GM12878 (cell line): ENCODE data around the gene HTRA2. TPM values are rescaled to one million over a fixed set of nuclear protein-coding genes. Genes with fewer than 3 reads are reported as not detected.

Experiments used
- ATAC-seq: fragments of 200-7000 bp; cut with Tn5 transposase; 3 replicates; pipeline ENCODE4 v1.9.1; 2020; ENCODE audit warnings: mild to moderate bottlenecking, moderate library complexity
- BruUV-seq: library from RNA; stranded (reverse); fragments of 400-500 nt; replicated peaks from 2 replicates; lab custom pipeline; 2021; lab: Mats Ljungman, UMichigan
- CTCF ChIA-PET: fragments of 300-600 bp; sonication (Branson Sonifier 250); formaldehyde crosslinking; extraction: SDS; loops from one replicate; lab custom pipeline; 2021; ENCODE audit warnings: inconsistent platforms; lab: Yijun Ruan, JAX
- POLR2A ChIA-PET: fragments of 350-600 bp; formaldehyde crosslinking; extraction: SDS; loops from one replicate; lab custom pipeline; 2021; ENCODE audit warnings: inconsistent platforms; lab: Charles Lee
- RAD21 ChIA-PET: fragments of 300-600 bp; sonication (Branson Sonifier 250); formaldehyde crosslinking; loops from one replicate; lab custom pipeline; 2023; ENCODE audit warnings: antibody characterized with exemption; ENCODE audit not compliant: unreplicated experiment; lab: Charles Lee
- SMC1A ChIA-PET: fragments of 300-600 bp; sonication (Branson Sonifier 250); formaldehyde crosslinking; loops from one replicate; lab custom pipeline; 2023; ENCODE audit not compliant: unreplicated experiment, uncharacterized antibody; lab: Charles Lee
- DNase-seq: peaks from one replicate; pipeline ENCODE4 v3.0.0-alpha.2; 2011; ENCODE audit warnings: low read depth, low spot score
- FAIRE-seq: peaks from 3 replicates; lab custom pipeline; 2011; peaks lifted over from hg19 to GRCh38; lab: Jason Lieb, UNC
- H2AFZ ChIP-seq: 2 replicates; pipeline ENCODE4 v1.6.0; 2011; ENCODE audit warnings: low read depth, low read length, control low read depth; ENCODE audit not compliant: control insufficient read depth
- H3K27ac ChIP-seq: 2 replicates; pipeline ENCODE4 v1.5.1; 2011; ENCODE audit warnings: control low read depth; ENCODE audit not compliant: control insufficient read depth, insufficient read depth
- H3K27me3 ChIP-seq, 2 experiments: replicated peaks in 1 of 2; 2 replicates each; pipeline versions ENCODE4 v1.6.0 to v1.6.1; 2011; ENCODE audit warnings: low read length in 1 of 2; ENCODE audit not compliant: control insufficient read depth in 2 of 2, insufficient read depth in 2 of 2
- H3K36me3 ChIP-seq, 2 experiments: 2 replicates each; pipeline ENCODE4 v1.5.1; 2011; ENCODE audit warnings: low read length in 1 of 2; ENCODE audit not compliant: control insufficient read depth in 2 of 2, insufficient read depth in 2 of 2
- H3K4me1 ChIP-seq: 2 replicates; pipeline ENCODE4 v1.6.1; 2011; ENCODE audit warnings: mild to moderate bottlenecking, low read length, moderate library complexity, mixed read lengths; ENCODE audit not compliant: control insufficient read depth, insufficient read depth
- H3K4me2 ChIP-seq: 2 replicates; pipeline ENCODE4 v1.6.0; 2011; ENCODE audit warnings: control low read depth; ENCODE audit not compliant: control insufficient read depth, insufficient read depth
- H3K4me3 ChIP-seq: fragments of 200-600 bp; sonication (generic); 2 replicates; pipeline ENCODE4 v1.5.1; 2016
- H3K79me2 ChIP-seq: 2 replicates; pipeline ENCODE4 v1.6.0; 2011; ENCODE audit warnings: low read length; ENCODE audit not compliant: control insufficient read depth, insufficient read depth
- H3K9ac ChIP-seq: 2 replicates; pipeline ENCODE4 v1.8.0; 2011; ENCODE audit warnings: low read length, control low read depth, mixed read lengths; ENCODE audit not compliant: control insufficient read depth, insufficient read depth
- H3K9me3 ChIP-seq: replicated peaks from 3 replicates; pipeline ENCODE4 v1.5.1; 2011; ENCODE audit warnings: mild to moderate bottlenecking, low read length; ENCODE audit not compliant: control insufficient read depth, insufficient read depth
- H4K20me1 ChIP-seq: 2 replicates; pipeline ENCODE4 v1.6.0; 2011; ENCODE audit not compliant: control insufficient read depth, insufficient read depth
- IRF3 ChIP-seq: fragments of 450-650 bp; IDR thresholded peaks from 2 replicates; pipeline ENCODE4 v1.6.1; 2014; ENCODE audit warnings: mild to moderate bottlenecking
- MEF2B ChIP-seq: fragments of 450-650 bp; IDR thresholded peaks from 2 replicates; pipeline ENCODE4 v1.6.1; 2018; ENCODE audit warnings: mild to moderate bottlenecking, moderate library complexity; ENCODE audit not compliant: partially characterized antibody, poor library complexity, severe bottlenecking
- MLLT1 ChIP-seq: fragments of 450-650 bp; IDR thresholded peaks from 2 replicates; pipeline ENCODE4 v1.6.1; 2016; ENCODE audit warnings: mild to moderate bottlenecking
- TAF1 ChIP-seq: IDR thresholded peaks from 2 replicates; pipeline ENCODE4 v1.6.1; 2011; ENCODE audit warnings: mild to moderate bottlenecking, low read depth, low read length, borderline replicate concordance
- WGBS: methylation state at CpG from one replicate; pipeline ENCODE4 v1.1.6; 2016; ENCODE audit warnings: low lambda C conversion rate; ENCODE audit not compliant: insufficient replicate concordance, insufficient coverage; ENCODE audit errors: missing lambda C conversion rate; 5-methylcytosine and 5-hydroxymethylcytosine counted together
- in situ Hi-C: fragments of 300-500 bp; cut with MboI; formaldehyde crosslinking; loops from 9 replicates; pipeline ENCODE4 v1.14.3; 2018; ENCODE audit warnings: mixed read lengths
- intact Hi-C: fragments of 100-400 bp; cut with micrococcal nuclease; formaldehyde crosslinking; loops from one replicate; pipeline ENCODE4 v1.14.2; 2022; ENCODE audit not compliant: unreplicated experiment
- polyA plus RNA-seq, 11 experiments: library from polyadenylated mRNA; depleted of rRNA in 4 of 11; unstranded in 6 of 11; stranded (reverse) in 5 of 11; fragments of >200 nt; fragmentation: Nextera tagmentation in 4 of 11; fragmentation: Illumina TruSeq in 1 of 11; extraction: Ambion mirVana in 4 of 11; extraction: Trizol in 1 of 11; gene quantifications; 1 replicate in 1 of 11; 2 replicates in 10 of 11; pipeline versions ENCODE4 v1.2.1 to v1.2.3, GENCODE V29; 2011 to 2016; ENCODE audit warnings: inconsistent platforms in 2 of 11, missing spikeins in 2 of 11, low read depth in 1 of 11
- total RNA-seq, 4 experiments: library from RNA; depleted of rRNA in 3 of 4; stranded (reverse); fragments of >200 nt in 3 of 4; fragmentation: Illumina TruSeq in 1 of 4; extraction: Trizol in 1 of 4; gene quantifications; 2 replicates each; pipeline versions ENCODE4 v1.2.1 to v1.2.3, GENCODE V29; 2013 to 2021

HTRA2 gene
- total and polyA plus RNA-seq, 10 of the 15 experiments (the other 5 are each of a cell fraction or from before 2014, with no cell fraction given), result 42.3 to 73.9 (median 54.6) TPM

- peak overlapping the region; percentile 95 for H3K4me3 ChIP-seq
- ChIA-PET CTCF (interaction anchor here (0.7 to 14.3 kb wide), 4 partner anchors 9 to 66 kb away, joined by 3 to 115 read pairs (median 52); partner anchors contain the start of genes AUP1, CCDC142, DQX1 and HTRA2), SMC1A (interaction anchor here (0.9 to 6.8 kb wide), 6 partner anchors 9 to 37 kb away, joined by 3 to 106 read pairs (median 24); partner anchors contain the start of gene HTRA2), POLR2A (interaction anchor here (1.3 to 17.8 kb wide), 4 partner anchors 9 to 28 kb away, joined by 3 to 441 read pairs (median 6); no protein-coding TSS in a partner anchor), RAD21 (interaction anchor here (3.7 to 8.6 kb wide), 3 partner anchors 21 to 38 kb away, joined by 24 to 94 read pairs (median 53); no protein-coding TSS in a partner anchor)
- no peak for TF ChIP-seq MEF2B
- peak; percentile 17; the same call in 1 of the 2 replicates for TF ChIP-seq MLLT1
- no peak for TF ChIP-seq IRF3
- no peak for TF ChIP-seq TAF1
- peak overlapping the region; percentile 67 for H3K27ac ChIP-seq
- no peak for FAIRE-seq
- in situ Hi-C loops (no loop called here), intact Hi-C loops (no loop called here)
- no peaks in the 10 kb centered on the region for H4K20me1 ChIP-seq
- no peaks in the 10 kb centered on the region for H3K9me3 ChIP-seq
- H3K4me2 ChIP-seq, result peak overlapping the region; percentile 95
- 37% methylated on average over 26 of the region's 26 CpGs for WGBS
- DNase-seq, result no peak
- H3K27me3 ChIP-seq, result no peaks in the 10 kb centered on the region
- H3K36me3 ChIP-seq, result no peaks in the 10 kb centered on the region; a peak in 1 of 4 replicates
- peaks cover 64% of the 10 kb centered on the region for H3K79me2 ChIP-seq
- H2AFZ ChIP-seq, result peak overlapping the region; percentile 71
- peak overlapping the region; percentile 82 for H3K9ac ChIP-seq
- no TSS peak for BruUV-seq
- no peak for ATAC-seq
- peaks cover 30% of the 10 kb centered on the region for H3K4me1 ChIP-seq
Observed at GRCh38 chr2:74548285-74548899, 18.7 kb downstream of the HTRA2 start.
